Loucy (cell line): ENCODE measurements around the gene PDIK1L.
A peak's percentile ranks its signal among the peaks of the same experiment; 100 is the strongest.

ENCODE experiments used
- H2AFZ ChIP-seq: fragments of 200-600 bp; sonication (generic); 2 replicates; pipeline ENCODE4 v1.6.0; 2016; ENCODE audit warnings: antibody characterized with exemption, mild to moderate bottlenecking, low read length, moderate library complexity
- H3F3A ChIP-seq: fragments of 200-600 bp; 2 replicates; pipeline ENCODE4 v1.6.0; 2016; ENCODE audit warnings: antibody characterized with exemption, low read depth, mild to moderate bottlenecking
- H3K27me3 ChIP-seq: fragments of 200-600 bp; sonication (generic); 2 replicates; pipeline ENCODE4 v1.6.1; 2014; ENCODE audit warnings: low read length, mild to moderate bottlenecking; ENCODE audit not compliant: insufficient read depth, poor library complexity, severe bottlenecking
- H3K36me3 ChIP-seq: fragments of 200-600 bp; sonication (generic); 2 replicates; pipeline ENCODE4 v1.6.1; 2016; ENCODE audit warnings: low read length; ENCODE audit not compliant: insufficient read depth
- H3K4me1 ChIP-seq: fragments of 200-600 bp; sonication (generic); 2 replicates; pipeline ENCODE4 v1.5.1; 2014; ENCODE audit warnings: low read length, mild to moderate bottlenecking; ENCODE audit not compliant: insufficient read depth, poor library complexity, severe bottlenecking
- H3K4me2 ChIP-seq: fragments of 200-600 bp; sonication (generic); 2 replicates; pipeline ENCODE4 v1.6.0; 2014; ENCODE audit warnings: antibody characterized with exemption, low read length, low read depth, mild to moderate bottlenecking; ENCODE audit not compliant: poor library complexity, severe bottlenecking
- H3K4me3 ChIP-seq: fragments of 200-600 bp; sonication (generic); 2 replicates; pipeline ENCODE4 v1.5.1; 2014; ENCODE audit warnings: low read length, mild to moderate bottlenecking, mixed read lengths; ENCODE audit not compliant: poor library complexity, severe bottlenecking
- H3K79me2 ChIP-seq: fragments of 200-600 bp; sonication (generic); 2 replicates; pipeline ENCODE4 v1.6.1; 2014; ENCODE audit warnings: low read length; ENCODE audit not compliant: insufficient read depth
- H3K9ac ChIP-seq: fragments of 200-600 bp; sonication (generic); 2 replicates; pipeline ENCODE4 v1.6.0; 2014; ENCODE audit warnings: mild to moderate bottlenecking, low read depth, low read length, moderate library complexity; ENCODE audit not compliant: poor library complexity, severe bottlenecking
- H3K9me2 ChIP-seq: fragments of 200-600 bp; sonication (generic); replicated peaks from 2 replicates; pipeline ENCODE4 v1.6.1; 2016; ENCODE audit warnings: low read depth, low read length, mixed read lengths
- H3K9me3 ChIP-seq: fragments of 200-600 bp; sonication (generic); 2 replicates; pipeline ENCODE4 v1.6.1; 2014; ENCODE audit warnings: mild to moderate bottlenecking, antibody characterized with exemption, low read length, low read depth; ENCODE audit not compliant: insufficient read depth
- H4K20me1 ChIP-seq: fragments of 200-600 bp; sonication (generic); 2 replicates; pipeline ENCODE4 v1.6.0; 2014; ENCODE audit warnings: antibody characterized with exemption, low read length, mild to moderate bottlenecking; ENCODE audit not compliant: insufficient read depth, poor library complexity, severe bottlenecking
- EZH2phosphoT487 ChIP-seq: fragments of 200-600 bp; IDR thresholded peaks from 2 replicates; pipeline ENCODE4 v1.6.1; 2018; ENCODE audit warnings: antibody characterized with exemption, mild to moderate bottlenecking, moderate library complexity, borderline replicate concordance
- TF ChIP-seq, protein P1 (sequence below): fragments of 200-600 bp; sonication (generic); conservative IDR thresholded peaks from 2 replicates; pipeline ENCODE4 v1.5.1; 2014; ENCODE audit warnings: mild to moderate bottlenecking, antibody characterized with exemption, low read length

Gene PDIK1L

DNA sequence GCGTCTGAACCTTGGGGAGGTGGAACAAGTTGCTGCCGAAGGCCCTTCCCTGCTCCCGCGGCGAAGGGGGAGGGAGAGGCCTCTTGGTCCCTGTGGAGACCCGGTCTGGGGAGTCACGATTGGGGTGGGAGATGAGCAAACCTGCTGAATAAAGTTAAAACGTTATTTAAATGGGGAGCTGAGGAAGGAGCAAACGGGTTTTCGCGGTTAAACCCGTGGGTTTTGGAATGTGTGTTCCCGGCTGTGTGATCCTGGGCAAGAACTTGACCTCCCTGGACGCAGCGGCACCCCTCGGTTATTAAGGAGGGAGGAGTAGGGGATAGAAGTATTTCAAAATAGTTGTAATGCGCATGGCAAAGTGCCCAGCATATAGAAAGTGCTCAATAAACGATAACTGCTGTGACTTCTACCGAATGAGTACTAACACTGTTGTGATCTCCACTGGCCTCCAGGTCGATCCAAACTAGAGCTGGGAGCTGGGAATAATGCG is 50.6 kb downstream of the PDIK1L start:
- Histone ChIP-seq H3K4me2 (peak overlapping the region; percentile 98), H3K79me2 (peaks cover 32% of the 10 kb centered on the region), H3K9me3 (no peaks in the 10 kb centered on the region), H2AFZ (peak overlapping the region; percentile 88; the same call in 1 of the 2 replicates), H3K36me3 (no peaks in the 10 kb centered on the region), H3K9me2 (no peaks in the 10 kb centered on the region), H4K20me1 (no peaks in the 10 kb centered on the region), H3K9ac (peak overlapping the region; percentile 90), H3K4me1 (peaks cover 44% of the 10 kb centered on the region), H3K4me3 (peak overlapping the region; percentile 76), H3F3A (no peaks in the 10 kb centered on the region), H3K27me3 (no peaks in the 10 kb centered on the region)
- TF ChIP-seq EZH2phosphoT487: no peak
- TF ChIP-seq, protein P1, sequence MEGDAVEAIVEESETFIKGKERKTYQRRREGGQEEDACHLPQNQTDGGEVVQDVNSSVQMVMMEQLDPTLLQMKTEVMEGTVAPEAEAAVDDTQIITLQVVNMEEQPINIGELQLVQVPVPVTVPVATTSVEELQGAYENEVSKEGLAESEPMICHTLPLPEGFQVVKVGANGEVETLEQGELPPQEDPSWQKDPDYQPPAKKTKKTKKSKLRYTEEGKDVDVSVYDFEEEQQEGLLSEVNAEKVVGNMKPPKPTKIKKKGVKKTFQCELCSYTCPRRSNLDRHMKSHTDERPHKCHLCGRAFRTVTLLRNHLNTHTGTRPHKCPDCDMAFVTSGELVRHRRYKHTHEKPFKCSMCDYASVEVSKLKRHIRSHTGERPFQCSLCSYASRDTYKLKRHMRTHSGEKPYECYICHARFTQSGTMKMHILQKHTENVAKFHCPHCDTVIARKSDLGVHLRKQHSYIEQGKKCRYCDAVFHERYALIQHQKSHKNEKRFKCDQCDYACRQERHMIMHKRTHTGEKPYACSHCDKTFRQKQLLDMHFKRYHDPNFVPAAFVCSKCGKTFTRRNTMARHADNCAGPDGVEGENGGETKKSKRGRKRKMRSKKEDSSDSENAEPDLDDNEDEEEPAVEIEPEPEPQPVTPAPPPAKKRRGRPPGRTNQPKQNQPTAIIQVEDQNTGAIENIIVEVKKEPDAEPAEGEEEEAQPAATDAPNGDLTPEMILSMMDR: no peak

- Histone ChIP-seq H3K9me2 (no peaks in the 10 kb centered on the region), H3K27me3 (no peaks in the 10 kb centered on the region), H2AFZ (no peak overlapping the region), H3K9me3 (no peaks in the 10 kb centered on the region), H3K79me2 (peaks cover 32% of the 10 kb centered on the region), H3K4me3 (peak overlapping the region; percentile 42), H4K20me1 (no peaks in the 10 kb centered on the region), H3K9ac (no peak overlapping the region), H3K36me3 (no peaks in the 10 kb centered on the region), H3F3A (no peaks in the 10 kb centered on the region), H3K4me2 (peak overlapping the region; percentile 49), H3K4me1 (peaks cover 33% of the 10 kb centered on the region)
- TF ChIP-seq EZH2phosphoT487: no peak
- TF ChIP-seq, protein P1: no peak
These were observed 52.0 kb downstream of the PDIK1L start for GRCh38 chr1:26163684-26164035.

DNA sequence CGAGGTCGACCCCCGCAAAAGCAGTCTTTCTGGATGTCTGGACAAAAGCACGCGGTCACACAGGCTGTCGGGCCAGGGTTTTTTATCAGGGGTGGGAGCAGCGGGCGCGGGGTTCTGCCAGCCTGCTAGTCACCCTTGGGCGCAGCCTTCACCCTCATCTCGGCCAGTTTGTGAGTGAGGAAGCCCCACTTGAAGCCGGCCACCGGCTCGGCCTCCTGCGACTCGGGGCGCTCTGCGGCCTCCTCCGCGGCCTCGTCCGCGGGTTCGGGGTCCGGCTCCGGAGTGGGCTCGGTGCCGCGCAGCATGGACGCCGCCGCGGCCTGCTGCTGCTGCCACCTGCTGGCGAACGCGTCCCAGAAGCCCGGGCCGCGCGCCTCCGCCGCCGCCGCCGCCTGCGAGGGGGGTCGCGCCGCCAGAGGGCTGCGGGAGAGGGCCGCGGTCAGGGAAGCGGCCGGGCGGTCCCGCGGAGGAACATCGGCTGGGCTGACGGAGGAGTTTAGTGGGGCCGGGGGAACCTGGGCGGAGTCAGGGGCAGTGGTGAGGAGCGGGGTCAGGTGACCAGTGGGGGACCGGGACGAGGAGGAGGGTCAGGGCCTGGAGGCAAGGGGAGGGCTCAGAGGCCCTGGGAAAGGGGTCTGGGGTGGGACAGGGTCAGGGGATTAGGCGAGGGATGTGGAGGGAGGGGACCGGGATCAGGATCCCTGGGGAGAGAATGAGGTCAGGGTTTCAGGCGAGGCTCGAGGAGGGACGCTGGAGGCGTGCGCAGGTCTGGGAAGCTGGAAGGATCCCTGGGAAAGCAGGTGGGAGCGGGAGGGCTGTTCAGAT is 52.6 kb downstream of the PDIK1L start:
- no peaks in the 10 kb centered on the region for H3K9me2 ChIP-seq
- peak overlapping the region; percentile 49 for H3K4me2 ChIP-seq
- H3K9ac ChIP-seq: no peak overlapping the region
- no peaks in the 10 kb centered on the region for H4K20me1 ChIP-seq
- no peaks in the 10 kb centered on the region for H3K9me3 ChIP-seq
- peaks cover 27% of the 10 kb centered on the region for H3K4me1 ChIP-seq
- H3K36me3 ChIP-seq: no peaks in the 10 kb centered on the region
- H2AFZ ChIP-seq: no peak overlapping the region
- peaks cover 28% of the 10 kb centered on the region for H3K79me2 ChIP-seq
- peak overlapping the region; percentile 42 for H3K4me3 ChIP-seq
- H3F3A ChIP-seq: no peaks in the 10 kb centered on the region
- no peak for TF ChIP-seq EZH2phosphoT487
- TF ChIP-seq, protein P1: peak; percentile 39; the same call in 1 of the 2 replicates
- no peaks in the 10 kb centered on the region for H3K27me3 ChIP-seq
